ENCODE data around the gene ADARB2. TPM values are rescaled to one million over a fixed set of nuclear protein-coding genes. Genes with fewer than 3 reads are reported as not detected.

The ADARB2 gene
- total RNA-seq, 4 donors from 2014 or later = 8.4 to 23.2 (median 19.6) TPM

- 38 to 42% methylated on average over 15 to 17 of the region's 19 CpGs for WGBS, 2 donors
Observed at GRCh38 chr10:1754506-1755153, 17.3 kb upstream of the ADARB2 start.

DNA sequence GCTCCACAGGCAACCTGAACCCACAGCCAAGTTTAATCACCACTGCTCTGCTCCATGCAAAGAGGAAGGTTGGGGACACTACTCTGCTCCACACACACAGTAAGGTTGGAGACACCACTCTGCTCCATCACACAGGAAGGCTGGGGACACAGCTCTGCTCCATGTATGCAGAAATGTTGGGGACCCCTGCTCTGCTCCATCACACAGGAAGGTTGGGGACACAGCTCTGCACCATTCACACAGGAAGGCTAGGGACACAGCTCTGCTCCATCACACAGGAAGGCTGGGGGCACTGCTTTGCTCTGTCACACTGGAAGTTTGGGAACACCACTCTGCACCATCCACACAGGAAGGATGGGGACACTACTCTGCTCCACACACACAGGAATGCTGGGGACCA, 14.8 kb upstream of the ADARB2 start:
- no peak for DNase-seq (ENCODE audit: low spot score in 2 of 2)
- Histone ChIP-seq H3K4me3 (no peak overlapping the region), H3K27me3 (no peaks in the 10 kb centered on the region), H3K36me3 (no peaks in the 10 kb centered on the region), H3K27ac (no peak overlapping the region), H3K9me3 (peaks cover 0 to 33% (median 7%) of the 10 kb centered on the region in 4 donors), H3K4me1 (no peaks in the 10 kb centered on the region)
- TF ChIP-seq EP300 (IDR thresholded peaks at IDR 0.05) (no peak), CTCF (IDR thresholded peaks at IDR 0.05) (no peak), POLR2A (IDR thresholded peaks at IDR 0.05) (no peak)

More at GRCh38 chr10:1754506-1755153, 17.3 kb upstream of the ADARB2 start:
- DNase-seq (ENCODE audit: low spot score in 2 of 2) = no peak
- Histone ChIP-seq H3K9me3 (peaks cover 0 to 41% (median 5%) of the 10 kb centered on the region in 4 donors), H3K4me1 (no peaks in the 10 kb centered on the region), H3K4me3 (no peak overlapping the region), H3K27me3 (no peaks in the 10 kb centered on the region), H3K36me3 (no peaks in the 10 kb centered on the region), H3K27ac (no peak overlapping the region)
- TF ChIP-seq CTCF (IDR thresholded peaks at IDR 0.05) (no peak), EP300 (IDR thresholded peaks at IDR 0.05) (no peak), POLR2A (IDR thresholded peaks at IDR 0.05) (no peak)

- no peaks in the 10 kb centered on the region for H3K4me1 ChIP-seq
- H3K9me3 ChIP-seq = peaks cover 0 to 33% (median 7%) of the 10 kb centered on the region in 4 donors
- H3K27ac ChIP-seq = no peak overlapping the region
- H3K27me3 ChIP-seq = no peaks in the 10 kb centered on the region
- no peaks in the 10 kb centered on the region for H3K36me3 ChIP-seq
- no peak for DNase-seq (ENCODE audit: low spot score in 2 of 2)
- H3K4me3 ChIP-seq = no peak overlapping the region
- WGBS, 2 donors = 88 to 93% methylated on average over 5 of the region's 5 CpGs
- TF ChIP-seq CTCF (IDR thresholded peaks at IDR 0.05) = no peak
Observed at GRCh38 chr10:1747590-1748157, 10.3 kb upstream of the ADARB2 start.

DNA sequence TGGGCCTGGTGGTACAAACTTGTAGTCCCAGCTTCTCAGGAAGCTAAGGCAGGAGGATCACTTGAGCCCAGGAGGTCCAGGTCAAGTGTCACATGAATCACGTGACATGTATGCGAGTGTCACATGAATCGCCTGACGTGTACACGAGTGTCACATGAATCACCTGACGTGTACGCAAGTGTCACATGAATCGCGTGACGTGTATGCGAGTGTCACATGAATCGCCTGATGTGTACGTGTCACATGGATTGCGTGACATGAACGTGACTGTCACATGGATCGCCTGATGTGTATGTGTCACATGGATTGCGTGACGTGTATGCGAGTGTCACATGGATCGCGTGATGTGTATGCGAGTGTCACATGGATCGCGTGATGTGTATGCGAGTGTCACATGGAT, 9.5 kb upstream of the ADARB2 start:
- Histone ChIP-seq H3K27me3 (no peaks in the 10 kb centered on the region), H3K9me3 (peaks cover 0 to 30% (median 7%) of the 10 kb centered on the region in 4 donors), H3K4me3 (no peak overlapping the region), H3K36me3 (no peaks in the 10 kb centered on the region), H3K4me1 (no peaks in the 10 kb centered on the region), H3K27ac (no peak overlapping the region)
- no peak for DNase-seq (ENCODE audit: low spot score in 2 of 2)
- TF ChIP-seq CTCF (IDR thresholded peaks at IDR 0.05) = no peak
- TF ChIP-seq EP300 (IDR thresholded peaks at IDR 0.05) = no peak
- TF ChIP-seq POLR2A (IDR thresholded peaks at IDR 0.05) = no peak
- WGBS, 2 donors = 94 to 95% methylated on average over 25 of the region's 25 CpGs

- Histone ChIP-seq H3K27ac (no peak overlapping the region), H3K4me3 (no peak overlapping the region), H3K27me3 (no peaks in the 10 kb centered on the region), H3K4me1 (no peaks in the 10 kb centered on the region), H3K9me3 (peaks cover 0 to 21% (median 7%) of the 10 kb centered on the region in 4 donors), H3K36me3 (no peaks in the 10 kb centered on the region)
- DNase-seq (ENCODE audit: low spot score in 2 of 2) = no peak
- 43 to 53% methylated on average over 8 to 9 of the region's 9 CpGs for WGBS, 2 donors
- no peak for TF ChIP-seq EP300 (IDR thresholded peaks at IDR 0.05)
- TF ChIP-seq POLR2A (IDR thresholded peaks at IDR 0.05) = no peak
- no peak for TF ChIP-seq CTCF (IDR thresholded peaks at IDR 0.05)
Observed at GRCh38 chr10:1745780-1746456, 8.6 kb upstream of the ADARB2 start.
